ENCODE results near the gene JCHAIN. TPM values are rescaled to one million over a fixed set of nuclear protein-coding genes. Genes with fewer than 3 reads are reported as not detected.
A peak's percentile ranks its signal among the peaks of the same experiment; 100 is the strongest.

Gene JCHAIN
- total RNA-seq, 2 experiments from 2014 or later: not detected

- Mint-ChIP-seq H3K27ac (no peak overlapping the region), H3K27me3 (no peaks in the 10 kb centered on the region), H3K4me1 (no peaks in the 10 kb centered on the region), H3K36me3 (no peaks in the 10 kb centered on the region), H3K4me3 (no peak overlapping the region), H3K9me3 (ENCODE audit: low read depth) (no peaks in the 10 kb centered on the region)
- CTCF ChIA-PET: no interaction called here
- ATAC-seq (peak; percentile 52), DNase-seq (no peak)
These were observed 43.0 kb downstream of the JCHAIN start for GRCh38 chr4:70623323-70623722.

- H3K9me3 Mint-ChIP-seq (ENCODE audit: low read depth): no peaks in the 10 kb centered on the region
- CTCF ChIA-PET: no interaction called here
- no peaks in the 10 kb centered on the region for H3K36me3 Mint-ChIP-seq
- H3K4me1 Mint-ChIP-seq: no peaks in the 10 kb centered on the region
- DNase-seq: no peak
- H3K4me3 Mint-ChIP-seq: no peak overlapping the region
- no peak for ATAC-seq
- H3K27ac Mint-ChIP-seq: no peak overlapping the region
- H3K27me3 Mint-ChIP-seq: no peaks in the 10 kb centered on the region
These were observed 46.5 kb downstream of the JCHAIN start for GRCh38 chr4:70619778-70620177.

DNA sequence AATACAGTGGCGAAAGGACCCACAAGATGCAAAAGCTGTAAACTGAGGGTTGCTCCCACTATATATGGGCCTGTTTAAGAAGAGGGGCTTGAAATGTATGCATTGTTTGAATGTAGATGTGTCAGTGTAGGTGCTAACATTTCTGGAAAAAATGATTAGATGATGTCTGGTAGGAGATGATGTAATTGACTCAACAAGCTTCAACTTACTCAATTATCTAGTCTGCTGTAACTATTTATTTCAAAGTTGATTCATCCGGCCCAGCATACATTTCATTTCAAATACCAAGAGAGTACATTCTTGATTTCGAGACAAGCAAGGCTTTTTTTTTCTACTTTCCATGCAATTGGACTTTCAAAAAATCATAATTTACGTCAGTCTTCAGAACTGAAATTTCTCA lies 47.0 kb downstream of the JCHAIN start:
- H3K27me3 Mint-ChIP-seq: peaks cover under 1% of the 10 kb centered on the region
- CTCF ChIA-PET: no interaction called here
- no peak overlapping the region for H3K27ac Mint-ChIP-seq
- H3K9me3 Mint-ChIP-seq (ENCODE audit: low read depth): no peaks in the 10 kb centered on the region
- no peaks in the 10 kb centered on the region for H3K4me1 Mint-ChIP-seq
- no peak overlapping the region for H3K4me3 Mint-ChIP-seq
- DNase-seq: no peak
- peak; percentile 72 for ATAC-seq
- no peaks in the 10 kb centered on the region for H3K36me3 Mint-ChIP-seq

GRCh38 chr4:70614184-70614555 lies 52.1 kb downstream of the JCHAIN start:
- Mint-ChIP-seq H3K27me3 (peaks cover 21% of the 10 kb centered on the region), H3K9me3 (ENCODE audit: low read depth) (no peaks in the 10 kb centered on the region), H3K4me1 (no peaks in the 10 kb centered on the region), H3K27ac (no peak overlapping the region), H3K4me3 (no peak overlapping the region), H3K36me3 (no peaks in the 10 kb centered on the region)
- DNase-seq: no peak
- ATAC-seq: no peak
- CTCF ChIA-PET: no interaction called here

DNA sequence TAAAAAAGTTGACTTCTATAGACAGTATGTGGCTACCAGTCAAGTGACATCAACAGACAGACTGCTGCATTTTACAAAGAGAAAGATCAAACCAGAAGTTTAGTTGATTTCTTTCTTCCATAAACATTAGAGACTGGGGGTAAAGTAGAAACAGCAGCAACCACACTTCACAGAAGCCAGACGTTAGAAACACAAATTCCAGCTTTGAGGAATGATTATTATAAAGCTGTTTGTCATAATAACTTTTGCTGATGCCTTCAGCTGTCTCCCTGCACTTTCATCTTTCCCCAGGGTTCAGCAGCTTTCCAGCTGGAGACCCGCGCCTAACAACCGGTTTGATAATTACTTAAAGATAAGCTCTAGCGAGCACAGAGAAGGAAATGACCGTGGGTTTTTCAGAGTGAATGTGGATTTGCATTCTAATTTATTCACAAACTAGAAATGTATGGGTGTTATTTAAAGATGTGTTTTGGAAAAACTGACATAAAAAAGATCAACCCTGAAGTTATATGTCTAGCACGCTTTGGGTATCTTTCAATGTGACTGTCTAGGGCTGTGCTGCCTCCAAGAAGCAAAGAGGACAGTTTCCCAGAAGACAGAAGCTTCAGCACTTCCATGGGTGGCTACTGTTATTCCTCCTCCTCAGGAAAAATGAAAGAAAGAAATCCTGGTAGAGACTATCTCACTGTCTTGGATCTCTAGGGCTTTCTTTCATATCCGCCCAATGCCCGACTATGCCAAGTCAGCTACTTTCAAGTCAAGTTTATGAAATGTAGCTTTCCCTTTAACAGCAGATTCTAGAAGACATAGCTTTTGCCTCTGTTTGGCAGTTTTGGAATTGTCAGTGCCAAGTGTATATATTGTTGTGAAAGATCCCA lies 52.8 kb downstream of the JCHAIN start:
- Mint-ChIP-seq H3K36me3 (no peaks in the 10 kb centered on the region), H3K27me3 (peaks cover 21% of the 10 kb centered on the region), H3K4me3 (no peak overlapping the region), H3K4me1 (no peaks in the 10 kb centered on the region), H3K9me3 (ENCODE audit: low read depth) (no peaks in the 10 kb centered on the region), H3K27ac (no peak overlapping the region)
- ATAC-seq (no peak), DNase-seq (no peak)
- CTCF ChIA-PET: interaction anchor here (0.9 kb wide), 1 partner anchor 12 kb away, joined by 4 read pairs; no protein-coding TSS in a partner anchor

GRCh38 chr4:70608324-70608723 lies 58.0 kb downstream of the JCHAIN start:
- no peaks in the 10 kb centered on the region for H3K9me3 Mint-ChIP-seq (ENCODE audit: low read depth)
- DNase-seq (no peak), ATAC-seq (no peak)
- no peaks in the 10 kb centered on the region for H3K36me3 Mint-ChIP-seq
- no peak overlapping the region for H3K4me3 Mint-ChIP-seq
- peaks cover 22% of the 10 kb centered on the region for H3K27me3 Mint-ChIP-seq
- H3K27ac Mint-ChIP-seq: no peak overlapping the region
- CTCF ChIA-PET: interaction anchor here (1.4 kb wide), 1 partner anchor 576 kb away, joined by 3 read pairs; no protein-coding TSS in a partner anchor
- H3K4me1 Mint-ChIP-seq: no peaks in the 10 kb centered on the region

GRCh38 chr4:70607334-70607853 lies 58.9 kb downstream of the JCHAIN start:
- CTCF ChIA-PET: interaction anchor here (1.4 kb wide), 1 partner anchor 577 kb away, joined by 3 read pairs; no protein-coding TSS in a partner anchor
- no peaks in the 10 kb centered on the region for H3K4me1 Mint-ChIP-seq
- no peak overlapping the region for H3K4me3 Mint-ChIP-seq
- DNase-seq (no peak), ATAC-seq (no peak)
- no peak overlapping the region for H3K27ac Mint-ChIP-seq
- H3K36me3 Mint-ChIP-seq: no peaks in the 10 kb centered on the region
- H3K27me3 Mint-ChIP-seq: peaks cover 15% of the 10 kb centered on the region
- no peaks in the 10 kb centered on the region for H3K9me3 Mint-ChIP-seq (ENCODE audit: low read depth)

- no peaks in the 10 kb centered on the region for H3K9me3 Mint-ChIP-seq (ENCODE audit: low read depth)
- peaks cover 11% of the 10 kb centered on the region for H3K27me3 Mint-ChIP-seq
- H3K4me1 Mint-ChIP-seq: no peaks in the 10 kb centered on the region
- DNase-seq (no peak), ATAC-seq (no peak)
- no peaks in the 10 kb centered on the region for H3K36me3 Mint-ChIP-seq
- CTCF ChIA-PET: no interaction called here
- no peak overlapping the region for H3K27ac Mint-ChIP-seq
- no peak overlapping the region for H3K4me3 Mint-ChIP-seq
These were observed 59.8 kb downstream of the JCHAIN start for GRCh38 chr4:70606459-70606858.

Other genes with a start within 250 kb of the JCHAIN start
- gene MUC7, start 194.3 kb downstream of the JCHAIN start, total RNA-seq: not detected
- not detected for gene AMTN, start 147.9 kb downstream of the JCHAIN start, total RNA-seq
- not detected for gene AMBN, start 74.3 kb downstream of the JCHAIN start, total RNA-seq
- not detected for gene ENAM, start 37.8 kb downstream of the JCHAIN start, total RNA-seq
- 10 to 100 TPM; 28.0 to 33.6 TPM for gene UTP3, start 22.0 kb upstream of the JCHAIN start, total RNA-seq
- 10 to 100 TPM; 12.7 to 22.8 TPM for gene RUFY3, start 55.5 kb upstream of the JCHAIN start, total RNA-seq
- 10 to 100 TPM; 59.3 to 80.7 TPM for gene GRSF1, start 173.4 kb upstream of the JCHAIN start, total RNA-seq
- gene MOB1B, start 235.9 kb upstream of the JCHAIN start, total RNA-seq: 10 to 100 TPM; 14.8 to 20.4 TPM